ENCODE measurements around the gene RAD51B.

DNA sequence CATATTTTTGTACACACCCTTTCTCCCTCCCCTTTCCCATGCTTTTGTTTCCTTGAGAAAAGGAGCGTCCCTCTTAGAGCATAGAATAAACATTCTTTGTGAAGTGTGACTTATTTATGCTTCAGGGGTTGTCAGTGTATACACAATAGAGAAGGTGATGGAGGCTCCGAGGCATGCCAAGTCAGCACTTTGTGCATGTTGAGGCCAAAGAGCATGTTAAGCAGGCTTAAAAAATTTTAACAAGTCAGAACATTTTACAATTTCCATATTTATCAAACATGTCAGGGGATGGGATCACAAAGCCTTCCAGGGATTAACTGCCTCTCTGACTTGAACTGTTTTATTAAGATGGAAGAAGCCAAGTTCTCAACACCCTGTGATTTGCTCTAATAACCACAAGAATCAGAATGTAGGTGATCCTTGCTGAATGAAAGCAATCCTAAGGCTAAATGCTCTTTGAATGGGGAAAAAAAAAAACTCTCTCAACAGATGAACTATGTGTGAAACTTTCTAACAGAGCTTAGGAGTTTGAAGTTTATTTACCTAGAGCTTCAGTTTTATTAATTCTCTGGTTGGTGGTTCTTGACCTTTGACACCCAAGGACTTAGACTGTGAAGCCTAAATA is 223.1 kb downstream of the RAD51B start:
- TF ChIP-seq, protein P1, sequence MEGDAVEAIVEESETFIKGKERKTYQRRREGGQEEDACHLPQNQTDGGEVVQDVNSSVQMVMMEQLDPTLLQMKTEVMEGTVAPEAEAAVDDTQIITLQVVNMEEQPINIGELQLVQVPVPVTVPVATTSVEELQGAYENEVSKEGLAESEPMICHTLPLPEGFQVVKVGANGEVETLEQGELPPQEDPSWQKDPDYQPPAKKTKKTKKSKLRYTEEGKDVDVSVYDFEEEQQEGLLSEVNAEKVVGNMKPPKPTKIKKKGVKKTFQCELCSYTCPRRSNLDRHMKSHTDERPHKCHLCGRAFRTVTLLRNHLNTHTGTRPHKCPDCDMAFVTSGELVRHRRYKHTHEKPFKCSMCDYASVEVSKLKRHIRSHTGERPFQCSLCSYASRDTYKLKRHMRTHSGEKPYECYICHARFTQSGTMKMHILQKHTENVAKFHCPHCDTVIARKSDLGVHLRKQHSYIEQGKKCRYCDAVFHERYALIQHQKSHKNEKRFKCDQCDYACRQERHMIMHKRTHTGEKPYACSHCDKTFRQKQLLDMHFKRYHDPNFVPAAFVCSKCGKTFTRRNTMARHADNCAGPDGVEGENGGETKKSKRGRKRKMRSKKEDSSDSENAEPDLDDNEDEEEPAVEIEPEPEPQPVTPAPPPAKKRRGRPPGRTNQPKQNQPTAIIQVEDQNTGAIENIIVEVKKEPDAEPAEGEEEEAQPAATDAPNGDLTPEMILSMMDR (IDR thresholded peaks at IDR 0.05 in 2 of 3, conservative IDR thresholded peaks at IDR 0.05 in 1 of 3; ENCODE audit: insufficient read depth in 2 of 3, low read depth in 1 of 3, low read length in 3 of 3), result no peak
- TF ChIP-seq CREM (IDR thresholded peaks at IDR 0.05; ENCODE audit: low read depth), result no peak
- TF ChIP-seq, protein P2, sequence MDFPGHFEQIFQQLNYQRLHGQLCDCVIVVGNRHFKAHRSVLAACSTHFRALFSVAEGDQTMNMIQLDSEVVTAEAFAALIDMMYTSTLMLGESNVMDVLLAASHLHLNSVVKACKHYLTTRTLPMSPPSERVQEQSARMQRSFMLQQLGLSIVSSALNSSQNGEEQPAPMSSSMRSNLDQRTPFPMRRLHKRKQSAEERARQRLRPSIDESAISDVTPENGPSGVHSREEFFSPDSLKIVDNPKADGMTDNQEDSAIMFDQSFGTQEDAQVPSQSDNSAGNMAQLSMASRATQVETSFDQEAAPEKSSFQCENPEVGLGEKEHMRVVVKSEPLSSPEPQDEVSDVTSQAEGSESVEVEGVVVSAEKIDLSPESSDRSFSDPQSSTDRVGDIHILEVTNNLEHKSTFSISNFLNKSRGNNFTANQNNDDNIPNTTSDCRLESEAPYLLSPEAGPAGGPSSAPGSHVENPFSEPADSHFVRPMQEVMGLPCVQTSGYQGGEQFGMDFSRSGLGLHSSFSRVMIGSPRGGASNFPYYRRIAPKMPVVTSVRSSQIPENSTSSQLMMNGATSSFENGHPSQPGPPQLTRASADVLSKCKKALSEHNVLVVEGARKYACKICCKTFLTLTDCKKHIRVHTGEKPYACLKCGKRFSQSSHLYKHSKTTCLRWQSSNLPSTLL (IDR thresholded peaks at IDR 0.05), result no peak
- TF ChIP-seq EZH2 (IDR thresholded peaks at IDR 0.05; ENCODE audit: borderline replicate concordance, low read depth, low read length), result no peak
- TF ChIP-seq ZBED1 (IDR thresholded peaks at IDR 0.05), result no peak
- TF ChIP-seq, protein P3, sequence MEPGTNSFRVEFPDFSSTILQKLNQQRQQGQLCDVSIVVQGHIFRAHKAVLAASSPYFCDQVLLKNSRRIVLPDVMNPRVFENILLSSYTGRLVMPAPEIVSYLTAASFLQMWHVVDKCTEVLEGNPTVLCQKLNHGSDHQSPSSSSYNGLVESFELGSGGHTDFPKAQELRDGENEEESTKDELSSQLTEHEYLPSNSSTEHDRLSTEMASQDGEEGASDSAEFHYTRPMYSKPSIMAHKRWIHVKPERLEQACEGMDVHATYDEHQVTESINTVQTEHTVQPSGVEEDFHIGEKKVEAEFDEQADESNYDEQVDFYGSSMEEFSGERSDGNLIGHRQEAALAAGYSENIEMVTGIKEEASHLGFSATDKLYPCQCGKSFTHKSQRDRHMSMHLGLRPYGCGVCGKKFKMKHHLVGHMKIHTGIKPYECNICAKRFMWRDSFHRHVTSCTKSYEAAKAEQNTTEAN (CRISPR knock-in tag; IDR thresholded peaks at IDR 0.05), result no peak
- TF ChIP-seq ZNF77 (CRISPR knock-in tag; IDR thresholded peaks at IDR 0.05), result no peak
- no peak for TF ChIP-seq GATA2 (CRISPR knock-in tag; IDR thresholded peaks at IDR 0.05)
- TF ChIP-seq FOXP1 (CRISPR knock-in tag; IDR thresholded peaks at IDR 0.05), result no peak
- TF ChIP-seq PTRF (tag; IDR thresholded peaks at IDR 0.05), result no peak

Measured in K562 (cell line).